Measurements from ENCODE around the gene KIF1A.
"Not testable (repeated sequence)": the region's sequence is repeated elsewhere in the genome, so short reads cannot be mapped to it uniquely, and the experiment has no call there.

- TF ChIP-seq CTCF (IDR thresholded peaks at IDR 0.05 in 2 of 3, conservative IDR thresholded peaks at IDR 0.05 in 1 of 3; ENCODE audit: control insufficient read depth in 2 of 3, extremely low read depth in 1 of 3, insufficient read depth in 1 of 3, low read depth in 3 of 3, low read length in 3 of 3); POLR2A (IDR thresholded peaks at IDR 0.05; ENCODE audit: low read depth, low read length); BRCA1 (IDR thresholded peaks at IDR 0.05; ENCODE audit: low read depth, low read length); HDAC6 (IDR thresholded peaks at IDR 0.05; ENCODE audit: unreplicated experiment); REST (IDR thresholded peaks at IDR 0.05; ENCODE audit: low read depth, low read length); JUND (IDR thresholded peaks at IDR 0.05; ENCODE audit: low read depth, low read length); MEF2A (IDR thresholded peaks at IDR 0.05; ENCODE audit: insufficient read depth, low read depth, low read length): not testable (repeated sequence)
These were observed 127.1 kb downstream of the KIF1A start for GRCh38 chr2:240692583-240693561.
